Measurements from ENCODE around the gene DCAF4.

DNA sequence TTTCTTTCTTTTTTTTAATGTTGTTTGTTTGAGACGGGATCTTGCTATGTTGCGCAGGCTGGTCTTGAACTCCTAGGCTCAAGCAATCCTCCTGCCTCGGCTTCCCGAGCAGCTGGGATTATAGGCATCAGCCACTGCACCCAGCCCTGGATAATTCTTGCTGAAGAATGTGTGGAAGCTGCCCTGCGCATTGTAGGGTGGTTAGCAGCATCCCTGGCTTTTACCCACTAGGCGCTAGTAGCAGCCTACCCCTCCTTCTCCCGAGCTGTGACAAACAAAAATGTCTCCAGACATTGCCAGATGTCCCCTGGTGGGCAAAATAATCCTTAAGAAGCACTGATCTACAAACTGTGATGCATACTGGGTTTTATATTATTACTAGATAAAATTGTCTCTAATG is 6.6 kb downstream of the DCAF4 start:
- TF ChIP-seq, protein P1, sequence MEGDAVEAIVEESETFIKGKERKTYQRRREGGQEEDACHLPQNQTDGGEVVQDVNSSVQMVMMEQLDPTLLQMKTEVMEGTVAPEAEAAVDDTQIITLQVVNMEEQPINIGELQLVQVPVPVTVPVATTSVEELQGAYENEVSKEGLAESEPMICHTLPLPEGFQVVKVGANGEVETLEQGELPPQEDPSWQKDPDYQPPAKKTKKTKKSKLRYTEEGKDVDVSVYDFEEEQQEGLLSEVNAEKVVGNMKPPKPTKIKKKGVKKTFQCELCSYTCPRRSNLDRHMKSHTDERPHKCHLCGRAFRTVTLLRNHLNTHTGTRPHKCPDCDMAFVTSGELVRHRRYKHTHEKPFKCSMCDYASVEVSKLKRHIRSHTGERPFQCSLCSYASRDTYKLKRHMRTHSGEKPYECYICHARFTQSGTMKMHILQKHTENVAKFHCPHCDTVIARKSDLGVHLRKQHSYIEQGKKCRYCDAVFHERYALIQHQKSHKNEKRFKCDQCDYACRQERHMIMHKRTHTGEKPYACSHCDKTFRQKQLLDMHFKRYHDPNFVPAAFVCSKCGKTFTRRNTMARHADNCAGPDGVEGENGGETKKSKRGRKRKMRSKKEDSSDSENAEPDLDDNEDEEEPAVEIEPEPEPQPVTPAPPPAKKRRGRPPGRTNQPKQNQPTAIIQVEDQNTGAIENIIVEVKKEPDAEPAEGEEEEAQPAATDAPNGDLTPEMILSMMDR (conservative IDR thresholded peaks at IDR 0.05) = no peak
- no peak for TF ChIP-seq EZH2 (IDR thresholded peaks at IDR 0.05; ENCODE audit: low read depth)

Data from PC-9 (cell line).